GM12891 (cell line): ENCODE results near the gene ZNF446.

Source experiments
- DNase-seq: peaks from one replicate; pipeline ENCODE4 v3.0.0; 2011; ENCODE audit warnings: low spot score; ENCODE audit not compliant: insufficient read length
- FAIRE-seq: peaks from 2 replicates; lab custom pipeline; 2011; peaks lifted over from hg19 to GRCh38; lab: Jason Lieb, UNC
- PAX5 ChIP-seq: IDR thresholded peaks from 2 replicates; pipeline ENCODE4 v1.6.1; 2011; ENCODE audit warnings: low read length, moderate library complexity, mild to moderate bottlenecking; ENCODE audit not compliant: insufficient read depth, severe bottlenecking
- POLR2A ChIP-seq: IDR thresholded peaks from 2 replicates; pipeline ENCODE4 v1.6.1; 2011; ENCODE audit warnings: low read depth, low read length, control low read depth
- POLR2AphosphoS5 ChIP-seq: IDR thresholded peaks from 2 replicates; pipeline ENCODE4 v1.6.1; 2011; ENCODE audit warnings: low read depth, low read length, control low read depth
- POU2F2 ChIP-seq: IDR thresholded peaks from 2 replicates; pipeline ENCODE4 v1.6.1; 2011; ENCODE audit warnings: low read depth, mild to moderate bottlenecking, control low read depth, low read length, moderate library complexity
- SPI1 ChIP-seq: IDR thresholded peaks from 2 replicates; pipeline ENCODE4 v1.6.1; 2011; ENCODE audit warnings: low read depth, low read length, control low read depth
- TAF1 ChIP-seq: IDR thresholded peaks from 2 replicates; pipeline ENCODE4 v1.6.1; 2011; ENCODE audit warnings: low read depth, low read length, control low read depth

ZNF446 gene

GRCh38 chr19:58514564-58515022, 38.4 kb downstream of the ZNF446 start:
- DNase-seq (no peak), FAIRE-seq (no peak)
- no peak for TF ChIP-seq TAF1
- TF ChIP-seq POLR2AphosphoS5 = no peak
- no peak for TF ChIP-seq POLR2A
- TF ChIP-seq PAX5 = no peak
- TF ChIP-seq SPI1 = no peak
- TF ChIP-seq POU2F2 = no peak

- FAIRE-seq = no peak
- TF ChIP-seq POLR2AphosphoS5 = no peak
- TF ChIP-seq PAX5 = no peak
- no peak for TF ChIP-seq SPI1
- no peak for TF ChIP-seq POU2F2
- no peak for DNase-seq
These were observed 39.1 kb downstream of the ZNF446 start for GRCh38 chr19:58515259-58515658.

- no peak for FAIRE-seq
- TF ChIP-seq TAF1 (no peak), PAX5 (no peak), POLR2AphosphoS5 (no peak), POU2F2 (no peak), POLR2A (no peak), SPI1 (no peak)
- no peak for DNase-seq
These were observed 40.2 kb downstream of the ZNF446 start for GRCh38 chr19:58516246-58516836.

- no peak for FAIRE-seq
- TF ChIP-seq TAF1 = no peak
- 0 out of 2 replicates have a peak, but pooled peaks have one; percentile 37 for TF ChIP-seq POLR2AphosphoS5
- DNase-seq = no peak
These were observed 41.0 kb downstream of the ZNF446 start for GRCh38 chr19:58516964-58517833.

- FAIRE-seq = peak; percentile 23
- DNase-seq = no peak
- no peak for TF ChIP-seq TAF1
- peak; percentile 38 for TF ChIP-seq SPI1
These were observed 42.3 kb downstream of the ZNF446 start for GRCh38 chr19:58518256-58519086.

GRCh38 chr19:58519087-58519354, 42.9 kb downstream of the ZNF446 start:
- DNase-seq = no peak
- no peak for TF ChIP-seq POLR2AphosphoS5
- no peak for TF ChIP-seq POLR2A
- TF ChIP-seq PAX5 = no peak
- TF ChIP-seq SPI1 = no peak
- no peak for TF ChIP-seq TAF1
- FAIRE-seq = peak; percentile 75

- FAIRE-seq (peak; percentile 92), DNase-seq (peak; percentile 80)
- TF ChIP-seq PAX5 (peak; percentile 71), POU2F2 (peak; percentile 58), POLR2A (peak; percentile 69), TAF1 (peak; percentile 89), POLR2AphosphoS5 (peak; percentile 86), SPI1 (peak; percentile 36; the same call in 1 of the 2 replicates)
These were observed 43.5 kb downstream of the ZNF446 start, which contains the start of gene ZBTB45 for GRCh38 chr19:58519355-58520256. TSS of gene ZBTB45 (minus strand) at chr19:58519810. CDS start at chr19:58517673, 2,137 bp downstream.

GRCh38 chr19:58520257-58520599, 44.1 kb downstream of the ZNF446 start:
- FAIRE-seq = peak; percentile 31

GRCh38 chr19:58521651-58522050, 45.5 kb downstream of the ZNF446 start:
- no peak for FAIRE-seq
- no peak for TF ChIP-seq PAX5
- TF ChIP-seq POLR2A = no peak
- no peak for TF ChIP-seq POLR2AphosphoS5
- no peak for TF ChIP-seq TAF1
- TF ChIP-seq SPI1 = no peak
- no peak for TF ChIP-seq POU2F2
- DNase-seq = no peak

More at GRCh38 chr19:58520257-58520599, 44.1 kb downstream of the ZNF446 start:
- DNase-seq = no peak
- TF ChIP-seq POLR2AphosphoS5 = no peak
- TF ChIP-seq POLR2A = no peak
- no peak for TF ChIP-seq TAF1
- TF ChIP-seq PAX5 = no peak
- no peak for TF ChIP-seq SPI1
- no peak; the same call in 1 of the 2 replicates for TF ChIP-seq POU2F2
